Measurements from ENCODE around the gene HCN3.
"Not testable (repeated sequence)": the region's sequence is repeated elsewhere in the genome, so short reads cannot be mapped to it uniquely, and the experiment has no call there.

HCN3 gene

GRCh38 chr1:155244368-155245162 lies 32.7 kb upstream of the HCN3 start:
- peaks cover 4% of the 10 kb centered on the region for H3K79me2 ChIP-seq
- H3K27me3 ChIP-seq (ENCODE audit: control insufficient read depth, insufficient read depth, low read length): no peaks in the 10 kb centered on the region
- TF ChIP-seq CTCF (IDR thresholded peaks at IDR 0.05): peak; percentile 64
- H3K9ac ChIP-seq: no peak overlapping the region
- peak overlapping the region; percentile 91 for H3K27ac ChIP-seq
- H3K4me3 ChIP-seq (ENCODE audit: low read depth, low read length): peak overlapping the region; percentile 61
- H3K4me1 ChIP-seq: no peaks in the 10 kb centered on the region
- H3K36me3 ChIP-seq (ENCODE audit: control insufficient read depth, insufficient read depth, low read length): no peaks in the 10 kb centered on the region
- no peaks in the 10 kb centered on the region for H3K9me3 ChIP-seq (ENCODE audit: control insufficient read depth, low read length)
- H2AFZ ChIP-seq: peak overlapping the region; percentile 78
- peak overlapping the region; percentile 80 for H3K4me2 ChIP-seq (ENCODE audit: low read length)

- H3K4me3 ChIP-seq (ENCODE audit: low read depth, low read length): peak overlapping the region; percentile 61
- H3K27me3 ChIP-seq (ENCODE audit: control insufficient read depth, insufficient read depth, low read length): no peaks in the 10 kb centered on the region
- peaks cover 4% of the 10 kb centered on the region for H3K79me2 ChIP-seq
- H3K27ac ChIP-seq: peak overlapping the region; percentile 91
- H3K9me3 ChIP-seq (ENCODE audit: control insufficient read depth, low read length): no peaks in the 10 kb centered on the region
- no peaks in the 10 kb centered on the region for H3K36me3 ChIP-seq (ENCODE audit: control insufficient read depth, insufficient read depth, low read length)
- H3K9ac ChIP-seq: no peak overlapping the region
- peak overlapping the region; percentile 80 for H3K4me2 ChIP-seq (ENCODE audit: low read length)
- peak overlapping the region; percentile 78 for H2AFZ ChIP-seq
- no peaks in the 10 kb centered on the region for H3K4me1 ChIP-seq
- no peak for TF ChIP-seq CTCF (IDR thresholded peaks at IDR 0.05)
These were observed 32.1 kb upstream of the HCN3 start for GRCh38 chr1:155245163-155245524.

- not testable (repeated sequence) for H3K27ac ChIP-seq; H3K36me3 ChIP-seq (ENCODE audit: control insufficient read depth, insufficient read depth, low read length); H3K79me2 ChIP-seq; H3K4me1 ChIP-seq; H3K4me2 ChIP-seq (ENCODE audit: low read length); H3K27me3 ChIP-seq (ENCODE audit: control insufficient read depth, insufficient read depth, low read length); H3K4me3 ChIP-seq (ENCODE audit: low read depth, low read length); H2AFZ ChIP-seq; H3K9me3 ChIP-seq (ENCODE audit: control insufficient read depth, low read length); H3K9ac ChIP-seq
These were observed 30.5 kb upstream of the HCN3 start for GRCh38 chr1:155246796-155247195.

GRCh38 chr1:155247667-155248553 lies 29.4 kb upstream of the HCN3 start:
- no peak for TF ChIP-seq CTCF (IDR thresholded peaks at IDR 0.05)
- Histone ChIP-seq H3K27me3 (ENCODE audit: control insufficient read depth, insufficient read depth, low read length) (no peaks in the 10 kb centered on the region), H3K27ac (no peak overlapping the region), H3K9me3 (ENCODE audit: control insufficient read depth, low read length) (no peaks in the 10 kb centered on the region), H2AFZ (no peak overlapping the region), H3K4me2 (ENCODE audit: low read length) (no peak overlapping the region), H3K79me2 (no peaks in the 10 kb centered on the region), H3K36me3 (ENCODE audit: control insufficient read depth, insufficient read depth, low read length) (no peaks in the 10 kb centered on the region), H3K9ac (no peak overlapping the region), H3K4me3 (ENCODE audit: low read depth, low read length) (no peak overlapping the region), H3K4me1 (no peaks in the 10 kb centered on the region)

- H3K4me2 ChIP-seq (ENCODE audit: low read length): no peak overlapping the region
- no peak overlapping the region for H3K27ac ChIP-seq
These were observed 27.0 kb upstream of the HCN3 start for GRCh38 chr1:155250246-155250632.

More at GRCh38 chr1:155250246-155250632, 27.0 kb upstream of the HCN3 start:
- Histone ChIP-seq H3K36me3 (ENCODE audit: control insufficient read depth, insufficient read depth, low read length) (no peaks in the 10 kb centered on the region), H2AFZ (no peak overlapping the region), H3K4me1 (peaks cover 4% of the 10 kb centered on the region), H3K4me3 (ENCODE audit: low read depth, low read length) (no peak overlapping the region), H3K9me3 (ENCODE audit: control insufficient read depth, low read length) (no peaks in the 10 kb centered on the region), H3K9ac (no peak overlapping the region), H3K27me3 (ENCODE audit: control insufficient read depth, insufficient read depth, low read length) (no peaks in the 10 kb centered on the region), H3K79me2 (no peaks in the 10 kb centered on the region)
- TF ChIP-seq CTCF (IDR thresholded peaks at IDR 0.05): no peak
